ENCODE measurements around the gene RPS4Y1. TPM values are rescaled to one million over a fixed set of nuclear protein-coding genes. Genes with fewer than 3 reads are reported as not detected.
A peak's percentile ranks its signal among the peaks of the same experiment; 100 is the strongest.
"Not testable (repeated sequence)": the region's sequence is repeated elsewhere in the genome, so short reads cannot be mapped to it uniquely, and the experiment has no call there.

The RPS4Y1 gene
- total RNA-seq, result 100 to 1,000 TPM in 2 of 4 donors, under 1 TPM in 2; 0.53 to 287 (median 129) TPM

DNA sequence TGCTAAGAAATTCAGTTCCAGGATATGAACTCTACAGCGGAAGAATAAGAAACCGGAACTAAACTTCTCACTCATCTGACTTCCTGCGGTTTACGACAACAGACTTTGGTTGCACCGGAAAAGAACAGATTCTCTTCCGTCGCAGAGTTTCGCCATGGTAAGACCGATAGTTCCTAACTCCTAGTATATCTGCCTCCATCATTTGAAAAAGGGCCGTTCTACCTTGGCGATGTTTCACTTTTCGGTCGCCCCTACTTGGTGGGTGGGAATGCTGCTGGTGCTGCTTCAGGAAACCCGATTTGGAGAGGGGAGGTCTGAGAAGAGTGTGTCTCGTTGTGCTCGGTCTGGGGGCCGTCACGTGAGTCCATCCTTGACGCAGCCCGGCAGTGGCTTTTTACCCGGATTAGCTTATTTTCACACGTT is at the start of gene RPS4Y1:
RPS4Y1 (plus strand) TSS at position 132 of the 423 bp plus-strand sequence; CDS start at position 155, 23 bp downstream.
- peak in 1 of 2 donors; percentile 42 for DNase-seq (ENCODE audit: low spot score in 2 of 2)
- TF ChIP-seq POLR2A (IDR thresholded peaks at IDR 0.05), result no peak
- TF ChIP-seq, protein P1, sequence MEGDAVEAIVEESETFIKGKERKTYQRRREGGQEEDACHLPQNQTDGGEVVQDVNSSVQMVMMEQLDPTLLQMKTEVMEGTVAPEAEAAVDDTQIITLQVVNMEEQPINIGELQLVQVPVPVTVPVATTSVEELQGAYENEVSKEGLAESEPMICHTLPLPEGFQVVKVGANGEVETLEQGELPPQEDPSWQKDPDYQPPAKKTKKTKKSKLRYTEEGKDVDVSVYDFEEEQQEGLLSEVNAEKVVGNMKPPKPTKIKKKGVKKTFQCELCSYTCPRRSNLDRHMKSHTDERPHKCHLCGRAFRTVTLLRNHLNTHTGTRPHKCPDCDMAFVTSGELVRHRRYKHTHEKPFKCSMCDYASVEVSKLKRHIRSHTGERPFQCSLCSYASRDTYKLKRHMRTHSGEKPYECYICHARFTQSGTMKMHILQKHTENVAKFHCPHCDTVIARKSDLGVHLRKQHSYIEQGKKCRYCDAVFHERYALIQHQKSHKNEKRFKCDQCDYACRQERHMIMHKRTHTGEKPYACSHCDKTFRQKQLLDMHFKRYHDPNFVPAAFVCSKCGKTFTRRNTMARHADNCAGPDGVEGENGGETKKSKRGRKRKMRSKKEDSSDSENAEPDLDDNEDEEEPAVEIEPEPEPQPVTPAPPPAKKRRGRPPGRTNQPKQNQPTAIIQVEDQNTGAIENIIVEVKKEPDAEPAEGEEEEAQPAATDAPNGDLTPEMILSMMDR (IDR thresholded peaks at IDR 0.05), result no peak
- 2% methylated on average over 17 of the region's 22 CpGs; no CpG with 5 or more reads in 1 of the 2 donors for WGBS, 2 donors
- intact Hi-C loops (cut with DNase I; ENCODE audit: low total_unique reads), result no loop called here
- peak within 1 kb of the TSS; percentile 43 for H3K4me3 ChIP-seq (ENCODE audit: low read depth, poor library complexity, severe bottlenecking)

DNA sequence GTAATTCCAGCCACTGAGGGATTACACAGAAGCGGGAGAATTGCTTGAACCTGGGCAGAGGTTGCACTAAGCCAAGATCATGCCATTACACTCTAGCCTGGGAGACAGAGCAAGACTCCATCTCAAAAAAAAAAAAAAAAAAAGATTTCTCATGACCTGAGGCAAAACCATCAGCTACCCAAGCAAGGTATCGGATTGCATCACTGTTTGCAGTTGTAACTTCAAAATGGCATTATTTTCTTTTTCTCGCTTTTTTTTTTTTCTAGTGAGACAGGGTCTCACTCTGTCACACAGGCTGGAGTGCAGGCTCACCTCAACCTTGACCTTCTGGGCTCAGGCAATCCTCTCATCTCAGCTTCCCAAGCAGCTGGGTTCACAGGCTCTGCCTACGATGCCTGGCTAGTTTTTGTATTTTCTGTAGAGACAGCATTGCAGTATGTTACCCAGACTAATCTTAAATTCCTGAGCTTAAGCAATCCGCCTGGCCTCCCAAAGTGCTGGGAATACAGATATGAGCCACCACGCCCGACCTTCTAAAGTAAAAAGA is 44.4 kb upstream of the RPS4Y1 start:
- DNase-seq (ENCODE audit: low spot score in 2 of 2), result no peak
- TF ChIP-seq, protein P1 (IDR thresholded peaks at IDR 0.05), result no peak
- TF ChIP-seq POLR2A (IDR thresholded peaks at IDR 0.05), result no peak
- H3K4me3 ChIP-seq (ENCODE audit: low read depth, poor library complexity, severe bottlenecking), result no peak overlapping the region
- intact Hi-C loops (cut with DNase I; ENCODE audit: low total_unique reads), result no loop called here
- WGBS, 2 donors, result 68% methylated on average over 7 of the region's 7 CpGs; no CpG with 5 or more reads in 1 of the 2 donors

DNA sequence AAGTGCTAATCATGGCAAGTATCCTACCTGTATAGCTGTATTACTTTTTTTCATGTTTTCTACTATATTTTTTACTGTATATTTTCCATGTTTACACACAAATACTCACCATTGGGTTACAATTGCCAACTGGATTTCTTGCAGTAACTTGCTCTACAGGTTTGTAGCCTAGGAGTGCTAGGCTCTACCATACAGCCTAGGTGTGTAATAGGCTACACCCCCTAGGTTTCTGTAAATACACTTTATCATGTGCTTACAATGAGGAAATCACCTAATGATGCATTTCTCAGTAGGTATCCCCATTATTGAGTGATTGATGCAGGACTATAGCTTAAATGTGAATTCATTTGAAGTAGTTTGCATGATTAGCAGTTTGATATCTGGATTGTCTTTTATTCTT is 43.4 kb upstream of the RPS4Y1 start:
- no peak for TF ChIP-seq POLR2A (IDR thresholded peaks at IDR 0.05)
- TF ChIP-seq, protein P1 (IDR thresholded peaks at IDR 0.05), result no peak
- no peak overlapping the region for H3K4me3 ChIP-seq (ENCODE audit: low read depth, poor library complexity, severe bottlenecking)
- intact Hi-C loops (cut with DNase I; ENCODE audit: low total_unique reads), result no loop called here
- DNase-seq (ENCODE audit: low spot score in 2 of 2), result no peak

DNA sequence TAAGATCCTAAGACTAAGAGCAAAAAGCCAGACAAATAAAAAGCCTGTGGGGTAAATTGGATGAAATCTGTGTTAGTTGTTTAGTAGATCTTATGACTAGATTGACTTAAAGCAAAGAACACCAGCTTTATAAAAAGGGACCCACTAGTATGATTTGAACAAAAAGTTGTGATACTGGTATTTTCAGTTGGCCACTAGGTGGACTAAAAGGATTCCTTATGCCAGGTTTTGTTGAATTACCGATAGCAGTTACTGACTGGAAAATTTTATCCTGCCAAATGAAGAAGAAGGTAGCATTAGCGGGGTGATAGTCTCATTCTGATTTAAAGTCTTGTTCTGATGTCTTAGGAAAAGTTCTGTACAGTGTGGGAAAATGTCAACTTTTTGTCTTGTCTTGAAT is 41.2 kb upstream of the RPS4Y1 start:
- TF ChIP-seq POLR2A (IDR thresholded peaks at IDR 0.05), result no peak
- TF ChIP-seq, protein P1 (IDR thresholded peaks at IDR 0.05), result no peak
- 21% methylated on average over 2 of the region's 2 CpGs; no CpG with 5 or more reads in 1 of the 2 donors for WGBS, 2 donors
- H3K4me3 ChIP-seq (ENCODE audit: low read depth, poor library complexity, severe bottlenecking), result no peak overlapping the region
- DNase-seq (ENCODE audit: low spot score in 2 of 2), result no peak
- intact Hi-C loops (cut with DNase I; ENCODE audit: low total_unique reads), result no loop called here

DNA sequence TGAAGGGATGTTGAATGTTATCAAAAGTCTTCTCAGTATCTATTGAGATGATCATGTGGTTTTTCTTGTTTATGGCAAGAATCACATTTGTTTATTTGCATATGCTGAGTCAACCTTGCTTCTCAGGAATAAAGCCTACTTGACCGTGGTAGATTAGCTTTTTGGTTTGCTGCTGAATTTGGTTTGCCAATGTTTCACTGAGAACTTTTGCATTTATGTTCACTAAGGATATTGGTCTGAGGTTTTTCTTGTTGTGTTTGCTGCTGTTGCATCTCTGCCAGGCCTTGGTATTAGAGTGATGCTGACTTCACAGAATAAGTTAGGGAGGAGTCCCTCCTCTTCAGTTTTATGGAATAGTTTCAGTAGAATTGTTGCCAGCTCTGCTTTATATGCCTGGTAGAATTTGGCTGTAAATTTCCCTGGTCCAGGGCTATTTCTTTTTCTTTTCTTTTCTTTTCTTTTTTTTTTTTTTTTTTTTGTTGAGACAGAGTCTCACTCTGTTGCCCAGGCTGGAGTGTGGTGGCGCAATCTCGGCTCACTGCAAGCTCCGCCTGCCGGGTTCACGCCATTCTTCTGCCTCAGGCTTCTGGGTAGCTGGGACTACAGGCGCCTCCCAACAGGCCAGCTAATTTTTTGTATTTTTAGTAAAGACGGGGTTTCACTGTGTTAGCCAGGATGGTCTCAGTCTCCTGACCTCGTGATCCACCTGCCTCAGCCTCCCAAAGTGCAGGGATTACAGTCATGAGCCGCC is 24.1 kb upstream of the RPS4Y1 start:
- H3K4me3 ChIP-seq (ENCODE audit: low read depth, poor library complexity, severe bottlenecking); DNase-seq (ENCODE audit: low spot score in 2 of 2); intact Hi-C loops (cut with DNase I; ENCODE audit: low total_unique reads): not testable (repeated sequence)
- WGBS, 2 donors, result 49% methylated on average over 4 of the region's 10 CpGs; no CpG with 5 or more reads in 1 of the 2 donors

DNA sequence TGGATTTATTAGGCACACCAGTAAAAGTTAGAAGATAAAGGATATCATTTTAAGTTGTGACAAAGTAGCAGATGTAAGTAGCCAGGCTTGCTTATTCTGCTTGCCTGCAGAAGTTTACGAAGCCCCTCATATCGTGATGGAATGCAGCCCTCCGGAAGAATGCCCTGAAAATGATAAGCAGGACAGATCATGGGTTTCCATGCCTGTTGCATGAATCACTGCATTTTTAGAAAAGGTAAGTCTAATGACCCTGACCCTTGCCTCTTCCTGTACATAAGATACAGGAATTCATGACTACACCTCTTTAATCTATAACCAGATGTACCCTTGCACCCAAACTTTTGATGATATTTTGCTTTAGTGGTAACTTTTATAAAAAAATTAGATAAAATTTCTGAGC is 16.9 kb upstream of the RPS4Y1 start:
- H3K4me3 ChIP-seq (ENCODE audit: low read depth, poor library complexity, severe bottlenecking), result no peak overlapping the region
- TF ChIP-seq POLR2A (IDR thresholded peaks at IDR 0.05), result no peak
- intact Hi-C loops (cut with DNase I; ENCODE audit: low total_unique reads), result no loop called here
- 83% methylated on average over 3 of the region's 3 CpGs; no CpG with 5 or more reads in 1 of the 2 donors for WGBS, 2 donors
- DNase-seq (ENCODE audit: low spot score in 2 of 2), result no peak
